GM12875 (cell line): ENCODE data around the gene PAGR1.
"Not testable (repeated sequence)": the region's sequence is repeated elsewhere in the genome, so short reads cannot be mapped to it uniquely, and the experiment has no call there.

Source experiments
- H3K4me3 ChIP-seq: one replicate; pipeline ENCODE4 v1.5.1; 2011; ENCODE audit warnings: low read depth, low read length, control low read depth
- CTCF ChIP-seq: IDR thresholded peaks from 2 replicates; pipeline ENCODE4 v1.5.1; 2011; ENCODE audit warnings: low read depth, mild to moderate bottlenecking, control low read depth, inconsistent platforms, low read length, moderate library complexity, borderline replicate concordance; ENCODE audit not compliant: insufficient read depth

Gene PAGR1

GRCh38 chr16:29815793-29816693, at the start of gene PAGR1:
TSS of gene PAGR1 (plus strand) at chr16:29816152. CDS start at chr16:29816526, 374 bp downstream.
- peak within 1 kb of the TSS; percentile 74 for H3K4me3 ChIP-seq
- TF ChIP-seq CTCF, result peak; percentile 93

GRCh38 chr16:29766571-29766970, 49.4 kb upstream of the PAGR1 start:
- H3K4me3 ChIP-seq, result no peak overlapping the region

GRCh38 chr16:29767062-29767461, 48.9 kb upstream of the PAGR1 start:
- no peak for TF ChIP-seq CTCF
- H3K4me3 ChIP-seq, result no peak overlapping the region

More at GRCh38 chr16:29766571-29766970, 49.4 kb upstream of the PAGR1 start:
- TF ChIP-seq CTCF, result no peak

GRCh38 chr16:29769507-29769906, 46.4 kb upstream of the PAGR1 start:
- no peak for TF ChIP-seq CTCF
- H3K4me3 ChIP-seq, result no peak overlapping the region

- H3K4me3 ChIP-seq, result no peak overlapping the region
- TF ChIP-seq CTCF, result no peak
Observed at GRCh38 chr16:29770250-29770929, 45.6 kb upstream of the PAGR1 start.

- H3K4me3 ChIP-seq, result not testable (repeated sequence)
Observed at GRCh38 chr16:29772330-29772729, 43.6 kb upstream of the PAGR1 start.

GRCh38 chr16:29774730-29775129, 41.2 kb upstream of the PAGR1 start:
- no peak for TF ChIP-seq CTCF
- no peak overlapping the region for H3K4me3 ChIP-seq
